DOHH2 (cell line): ENCODE measurements around the gene SNU13.

Experiments used
- CTCF ChIP-seq: fragments of 200-600 bp; sonication (generic); IDR thresholded peaks from one replicate; pipeline ENCODE4 v1.5.1; 2014; ENCODE audit warnings: antibody characterized with exemption, mild to moderate bottlenecking, low read depth, low read length; ENCODE audit not compliant: poor library complexity, severe bottlenecking
- EZH2phosphoT487 ChIP-seq: fragments of 200-600 bp; sonication (generic); IDR thresholded peaks from 2 replicates; pipeline ENCODE4 v1.6.1; 2017; ENCODE audit warnings: borderline replicate concordance, mild to moderate bottlenecking, antibody characterized with exemption, low read length, moderate library complexity, mixed read lengths

GRCh38 chr22:41696703-41697102 is 8.0 kb upstream of the SNU13 start:
- no peak for TF ChIP-seq CTCF
- no peak for TF ChIP-seq EZH2phosphoT487
